Stimulated activated CD4-positive, alpha-beta T cell treated with anti-CD3 and anti-CD28 coated beads, TNF-alpha, amount 100 ng/mL, for 4 hours (primary cell): ENCODE data around the gene TFF3.
"Not testable (repeated sequence)": the region's sequence is repeated elsewhere in the genome, so short reads cannot be mapped to it uniquely, and the experiment has no call there.

Experiments used
- DNase-seq, 3 experiments: peaks; one replicate each; pipeline ENCODE4 v3.0.0-alpha.2; 2020; ENCODE audit warnings: low read depth in 3 of 3

The TFF3 gene

GRCh38 chr21:42304556-42305454, 10.4 kb downstream of the TFF3 start:
- no peak for DNase-seq

- no peak for DNase-seq
Measured at GRCh38 chr21:42303443-42303842, 11.8 kb downstream of the TFF3 start.

- DNase-seq = no peak
Measured at GRCh38 chr21:42302794-42303193, 12.4 kb downstream of the TFF3 start.

DNA sequence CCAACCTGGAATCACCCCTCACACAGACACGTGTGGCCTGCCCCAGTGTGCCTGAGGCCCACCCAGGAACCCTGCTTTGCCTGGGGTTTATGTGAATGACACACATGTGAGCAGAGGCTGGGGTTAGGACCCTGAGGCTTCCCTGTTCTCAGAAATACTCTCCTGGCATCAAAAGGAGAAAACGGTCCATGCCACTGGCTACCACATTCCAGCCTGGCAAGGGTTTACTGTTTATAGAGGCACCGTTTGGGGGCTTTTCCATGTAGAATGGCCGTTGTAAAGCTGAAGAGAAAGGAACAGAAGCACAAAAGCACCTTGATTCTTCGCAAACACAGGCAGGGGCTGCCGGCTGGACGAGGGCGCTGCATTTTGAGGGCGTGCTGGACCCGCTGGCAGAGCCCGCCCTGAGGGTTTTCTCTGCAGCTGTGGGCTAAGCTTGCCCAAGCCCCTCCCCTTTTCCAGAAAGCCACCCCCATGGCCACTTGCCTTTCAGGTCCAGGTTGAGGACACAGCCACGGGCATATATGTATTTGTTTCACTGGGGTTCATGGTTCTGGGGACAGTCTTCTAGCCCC, 13.0 kb downstream of the TFF3 start:
- DNase-seq = no peak

- no peak for DNase-seq
Measured at GRCh38 chr21:42301371-42302075, 13.7 kb downstream of the TFF3 start.

DNA sequence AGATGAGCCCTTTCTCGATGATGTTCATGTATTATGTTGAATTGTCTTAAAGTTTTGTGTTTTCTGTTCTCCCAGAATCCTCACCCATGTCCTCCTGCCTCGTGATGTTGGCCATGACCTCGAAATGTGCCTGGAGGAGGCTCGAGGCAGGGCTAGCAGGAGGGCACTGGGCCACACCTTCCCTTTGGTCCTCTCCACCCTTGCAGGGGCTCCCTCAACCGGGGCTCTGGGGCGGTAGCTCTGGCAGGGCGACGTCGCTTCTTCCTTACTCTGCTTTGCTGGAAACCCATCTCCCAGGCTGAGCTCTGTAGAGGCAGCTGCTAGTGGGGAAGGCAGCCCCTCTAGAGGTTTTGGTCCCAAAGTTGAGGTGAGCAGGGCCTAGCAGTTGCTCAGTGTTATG, 14.3 kb downstream of the TFF3 start:
- no peak for DNase-seq

DNA sequence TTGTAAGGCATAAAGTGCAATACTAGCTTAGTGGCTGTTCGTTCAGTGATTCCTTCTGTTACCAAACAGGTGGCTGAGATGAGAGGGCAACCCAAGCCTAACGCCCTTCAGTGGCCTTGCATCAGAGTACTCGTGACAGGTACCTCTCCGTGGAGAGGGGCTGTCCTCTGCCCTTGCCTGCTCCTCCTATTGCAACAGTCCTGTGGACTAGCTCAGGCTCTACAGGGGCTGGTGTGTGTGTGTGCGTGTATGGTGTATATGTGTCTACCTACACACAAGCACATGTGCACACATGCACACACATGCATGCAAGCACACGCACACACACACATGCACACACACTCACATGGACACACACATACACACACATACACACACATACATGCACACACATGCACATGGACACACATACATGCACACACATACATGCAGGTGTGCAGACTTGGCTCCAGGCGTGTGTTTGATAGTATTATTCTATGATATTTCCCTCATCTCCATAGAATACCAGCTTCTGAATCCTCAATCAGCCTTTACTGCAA, 15.1 kb downstream of the TFF3 start:
- DNase-seq = no peak

GRCh38 chr21:42299324-42300044, 15.7 kb downstream of the TFF3 start:
- DNase-seq = no peak

GRCh38 chr21:42298657-42299056, 16.6 kb downstream of the TFF3 start:
- DNase-seq = no peak

DNA sequence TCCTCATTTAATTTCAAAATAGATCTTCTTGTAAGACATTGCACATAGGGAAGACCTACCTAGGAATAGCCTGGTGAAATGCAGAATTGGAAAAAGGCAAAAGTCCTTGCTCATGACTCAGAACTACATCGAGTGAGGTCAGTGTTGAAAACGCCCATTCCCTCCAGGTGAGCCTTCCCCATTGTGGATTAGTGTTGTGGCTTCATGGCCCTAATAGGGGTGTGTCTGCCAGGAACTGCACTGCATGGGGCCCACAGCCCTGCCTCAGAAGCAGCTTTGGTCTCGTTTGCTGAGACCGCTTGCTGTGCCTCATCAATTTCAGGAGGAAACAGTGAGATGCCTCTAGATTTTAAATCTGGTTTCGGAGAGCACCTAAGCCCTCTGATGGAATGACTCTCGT, 17.0 kb downstream of the TFF3 start:
- DNase-seq = no peak

DNA sequence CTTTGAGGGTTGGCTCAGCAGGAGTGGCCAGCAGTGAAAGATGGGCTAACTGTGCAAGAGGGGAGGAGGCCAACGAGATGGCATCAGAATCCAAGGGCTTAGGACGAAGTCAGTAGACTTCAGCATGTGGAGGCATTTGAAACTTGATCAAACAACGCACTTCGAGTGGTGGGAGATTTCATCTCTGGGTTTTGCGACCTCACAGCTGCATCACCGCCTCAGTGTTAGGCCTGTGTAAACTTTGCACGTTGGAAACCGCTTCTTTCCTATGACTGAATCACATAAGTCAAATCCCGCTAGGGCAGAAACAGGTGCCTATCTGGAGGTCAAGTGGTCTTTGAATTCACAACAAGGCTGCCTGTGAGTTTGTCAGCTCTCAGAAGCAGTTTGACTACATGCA, 17.8 kb downstream of the TFF3 start:
- no peak for DNase-seq

GRCh38 chr21:42296501-42296900, 18.7 kb downstream of the TFF3 start:
- no peak for DNase-seq

GRCh38 chr21:42295845-42296244, 19.4 kb downstream of the TFF3 start:
- no peak for DNase-seq

DNA sequence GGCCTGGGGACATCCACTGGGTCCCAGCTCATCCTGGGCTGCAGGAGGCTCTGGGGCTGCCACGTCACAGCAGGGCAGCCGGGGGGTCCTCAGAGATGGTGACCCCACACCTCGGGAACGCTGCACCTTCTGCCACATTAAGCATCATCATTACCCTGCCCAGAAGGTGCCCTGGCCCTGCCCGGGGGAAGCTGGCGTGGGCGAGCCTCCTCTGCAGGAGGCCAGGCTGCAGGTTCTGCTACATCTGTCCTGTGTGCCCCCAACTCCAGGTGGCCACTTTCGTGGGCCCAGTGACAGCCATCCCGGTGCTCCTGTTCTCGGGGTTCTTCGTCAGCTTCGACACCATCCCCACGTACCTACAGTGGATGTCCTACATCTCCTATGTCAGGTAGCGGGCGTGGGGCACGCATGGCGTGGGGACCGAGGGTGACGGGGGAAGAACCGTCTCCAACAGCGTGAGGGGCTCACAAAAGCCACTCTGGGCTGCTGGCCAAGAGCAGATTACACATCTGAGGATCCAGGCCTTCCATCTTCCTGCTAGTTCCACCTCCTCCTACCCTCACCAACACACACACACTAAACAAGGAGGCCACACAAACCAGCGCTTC, 20.8 kb downstream of the TFF3 start:
- no peak for DNase-seq

- no peak for DNase-seq
Measured at GRCh38 chr21:42293649-42294272, 21.4 kb downstream of the TFF3 start.

DNA sequence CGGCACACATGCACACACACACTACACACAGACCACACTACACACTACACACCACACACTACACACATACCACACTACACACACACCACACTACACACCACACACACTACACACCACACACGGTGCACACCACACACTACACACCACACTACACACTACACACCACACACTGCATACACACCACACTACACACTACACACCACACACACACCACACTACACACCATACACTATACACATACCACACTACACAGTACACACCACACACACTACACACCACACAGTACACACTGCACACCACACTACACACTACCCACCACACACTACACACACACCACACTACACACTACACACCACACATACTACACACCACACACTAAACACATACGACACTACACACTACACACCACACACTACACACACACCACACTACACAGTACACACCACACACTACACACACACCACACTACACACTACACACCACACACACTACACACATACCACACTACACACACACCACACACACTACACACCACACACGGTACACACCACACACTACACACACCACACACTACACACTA, 22.6 kb downstream of the TFF3 start:
- DNase-seq = not testable (repeated sequence)

DNA sequence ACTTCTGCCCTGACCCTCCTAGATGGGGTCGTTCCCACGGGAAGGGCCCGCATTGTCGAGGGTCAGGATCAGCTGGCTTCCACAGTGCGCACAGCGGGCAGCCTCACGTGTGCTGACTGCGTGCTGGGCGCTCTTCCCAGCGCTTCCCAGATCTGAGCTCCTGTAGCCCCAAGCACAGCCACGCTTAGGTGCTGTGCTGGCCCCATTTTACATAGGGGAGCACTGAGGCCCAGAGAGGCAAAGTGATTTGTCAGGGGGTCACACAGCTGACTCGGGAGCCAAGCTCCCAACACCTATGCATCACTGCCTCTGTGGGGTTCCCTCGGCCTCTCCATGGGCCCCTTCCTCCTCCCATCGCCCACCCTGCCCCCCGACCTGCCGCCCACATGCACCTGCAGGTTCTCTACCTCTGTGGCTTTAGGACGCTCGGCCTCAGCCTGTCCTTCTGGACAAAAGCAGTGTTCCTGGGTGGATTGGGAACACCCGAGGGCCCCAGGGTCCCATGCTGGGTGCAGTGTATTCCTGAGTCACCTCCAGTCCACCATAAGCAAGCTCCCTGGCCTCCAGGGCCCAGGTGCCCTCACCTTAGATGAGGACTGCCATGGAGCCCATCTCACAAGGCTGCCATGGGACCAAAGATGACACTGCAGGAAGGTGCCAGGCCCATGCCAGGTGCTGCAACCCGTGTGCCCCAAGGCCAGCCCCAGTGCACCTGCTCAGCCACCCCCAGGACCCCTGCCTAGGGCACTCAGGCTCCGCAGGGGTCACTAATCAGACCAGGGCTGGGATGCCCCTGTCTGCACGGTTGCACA, 23.3 kb downstream of the TFF3 start:
- no peak for DNase-seq

DNA sequence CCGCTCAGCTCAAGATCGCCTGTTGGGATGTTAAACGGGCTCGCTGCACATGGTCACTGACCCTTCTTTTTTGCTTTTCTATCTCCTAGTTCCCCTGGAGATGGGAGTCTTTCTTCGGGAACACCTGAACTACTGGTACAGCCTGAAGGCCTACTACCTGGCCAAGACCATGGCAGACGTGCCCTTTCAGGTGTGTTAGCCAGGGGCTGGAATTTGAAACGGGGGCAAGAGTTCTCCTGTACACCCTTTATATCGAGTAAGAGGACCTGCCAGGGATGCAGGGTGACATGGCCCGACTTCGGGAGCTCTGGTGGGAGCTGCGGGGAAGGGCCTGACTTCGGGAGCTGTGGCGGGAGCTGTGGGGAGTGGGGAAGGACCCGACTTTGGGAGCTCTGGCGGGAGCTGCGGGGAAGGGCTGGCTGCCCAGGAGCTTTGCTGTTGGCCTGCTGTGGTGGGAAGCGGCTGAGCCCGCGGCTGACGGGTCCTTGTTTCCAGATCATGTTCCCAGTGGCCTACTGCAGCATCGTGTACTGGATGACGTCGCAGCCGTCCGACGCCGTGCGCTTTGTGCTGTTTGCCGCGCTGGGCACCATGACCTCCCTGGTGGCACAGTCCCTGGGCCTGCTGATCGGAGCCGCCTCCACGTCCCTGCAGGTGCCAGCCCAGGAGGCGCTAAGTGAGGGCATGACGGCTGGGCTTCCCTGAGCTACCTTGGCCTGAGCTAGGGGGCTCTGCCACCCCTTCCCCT, 24.0 kb downstream of the TFF3 start:
- no peak for DNase-seq

GRCh38 chr21:42290505-42290904, 24.7 kb downstream of the TFF3 start:
- DNase-seq = no peak
